ENCODE measurements around the gene ZG16.
"Not testable (repeated sequence)": the region's sequence is repeated elsewhere in the genome, so short reads cannot be mapped to it uniquely, and the experiment has no call there.

ZG16 gene

GRCh38 chr16:29753516-29753915, 24.5 kb upstream of the ZG16 start:
- DNase-seq: no peak

- no peak for DNase-seq
These were observed 21.4 kb upstream of the ZG16 start for GRCh38 chr16:29756654-29757053.

GRCh38 chr16:29757086-29757485, 21.0 kb upstream of the ZG16 start:
- DNase-seq: not testable (repeated sequence)

GRCh38 chr16:29757950-29758466, 20.0 kb upstream of the ZG16 start:
- DNase-seq: no peak

- no peak for DNase-seq
These were observed 17.3 kb upstream of the ZG16 start for GRCh38 chr16:29760567-29761279.

- not testable (repeated sequence) for DNase-seq
These were observed 16.8 kb upstream of the ZG16 start for GRCh38 chr16:29761280-29761651.

GRCh38 chr16:29761882-29762281, 16.2 kb upstream of the ZG16 start:
- peak; percentile 40 for DNase-seq

- no peak for DNase-seq
These were observed 14.7 kb upstream of the ZG16 start for GRCh38 chr16:29763326-29763725.

- DNase-seq: peak; percentile 45
These were observed 12.7 kb upstream of the ZG16 start for GRCh38 chr16:29765167-29766032.

- DNase-seq: no peak
These were observed 11.5 kb upstream of the ZG16 start for GRCh38 chr16:29766571-29766970.

- DNase-seq: no peak
These were observed 11.0 kb upstream of the ZG16 start for GRCh38 chr16:29767062-29767461.

- DNase-seq: no peak
These were observed 8.5 kb upstream of the ZG16 start for GRCh38 chr16:29769507-29769906.

- DNase-seq: no peak
These were observed 7.7 kb upstream of the ZG16 start for GRCh38 chr16:29770250-29770929.

GRCh38 chr16:29772330-29772729, 5.7 kb upstream of the ZG16 start:
- not testable (repeated sequence) for DNase-seq

- DNase-seq: no peak
These were observed 3.3 kb upstream of the ZG16 start for GRCh38 chr16:29774730-29775129.

- DNase-seq: no peak
These were observed 2.2 kb upstream of the ZG16 start for GRCh38 chr16:29775742-29776408.

- DNase-seq: no peak
These were observed 1.4 kb downstream of the ZG16 start for GRCh38 chr16:29779474-29779873.

GRCh38 chr16:29783094-29783953, 5.3 kb downstream of the ZG16 start:
- DNase-seq: not testable (repeated sequence)

GRCh38 chr16:29784157-29784556, 6.1 kb downstream of the ZG16 start:
- DNase-seq: no peak

- DNase-seq: no peak
These were observed 6.9 kb downstream of the ZG16 start for GRCh38 chr16:29784901-29785500.

- not testable (repeated sequence) for DNase-seq
These were observed 9.1 kb downstream of the ZG16 start for GRCh38 chr16:29787155-29787554.
